CD4-positive, alpha-beta T cell treated with Interleukin-6 at 100 ng/mL for 8 hours (primary cell): ENCODE data around the gene JMY.

ENCODE experiments used
- DNase-seq: peaks from one replicate; pipeline ENCODE4 v3.0.0-alpha.2; 2020; ENCODE audit warnings: mixed read lengths, low spot score

Gene JMY

DNA sequence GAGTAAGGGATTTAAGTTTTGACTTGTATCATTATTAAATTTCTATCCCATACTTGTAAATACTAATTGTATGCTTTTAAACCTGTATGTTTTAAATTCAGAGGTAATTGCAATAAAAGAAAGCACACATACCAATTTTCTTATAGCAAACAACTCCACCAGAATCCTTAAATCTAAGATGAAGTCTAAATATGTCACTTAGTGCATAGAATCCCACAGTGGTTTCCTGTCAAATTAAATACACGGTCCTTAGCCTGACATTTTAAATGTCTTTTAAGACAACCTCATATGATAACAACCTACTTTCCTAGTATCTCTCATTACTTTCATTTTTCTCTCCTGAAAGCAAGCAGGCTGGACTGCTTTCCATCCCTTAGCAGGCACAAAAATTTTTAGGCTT lies 52.0 kb downstream of the JMY start:
- no peak for DNase-seq

- DNase-seq, result no peak
Measured at GRCh38 chr5:79295029-79295428, 59.1 kb downstream of the JMY start.

- no peak for DNase-seq
Measured at GRCh38 chr5:79297661-79298060, 61.7 kb downstream of the JMY start.

DNA sequence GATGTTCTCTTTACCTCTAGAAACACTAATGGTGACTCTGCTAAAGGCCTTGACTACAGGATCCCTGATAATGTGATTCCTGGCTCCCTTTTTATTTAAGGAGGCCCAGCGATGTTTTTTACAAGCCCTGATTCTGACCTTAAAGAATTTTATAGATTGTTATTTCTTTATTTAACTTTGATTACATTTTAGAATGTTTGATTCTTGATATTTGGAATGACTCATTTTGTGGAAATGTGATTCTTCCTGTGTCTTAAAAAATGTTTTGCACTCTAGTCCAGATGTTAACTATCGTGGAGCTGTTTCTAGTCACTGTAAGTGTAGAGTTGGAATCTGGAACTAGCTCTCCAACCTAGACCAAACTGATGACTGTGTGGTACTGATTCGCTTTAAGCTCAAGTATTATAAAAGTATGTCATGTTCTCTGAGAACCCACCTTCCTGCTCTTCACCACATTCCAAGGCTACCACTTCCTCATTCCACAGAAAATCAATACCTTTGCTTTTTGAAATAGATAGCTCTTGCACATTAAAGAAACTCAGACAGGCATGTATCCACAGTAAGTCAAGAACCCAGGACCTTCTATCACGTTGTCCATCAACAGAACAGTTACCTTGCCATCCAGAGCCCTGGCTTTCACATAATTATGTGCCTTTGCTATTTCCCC lies 65.2 kb downstream of the JMY start:
- DNase-seq, result no peak

- no peak for DNase-seq
Measured at GRCh38 chr5:79302454-79302853, 66.5 kb downstream of the JMY start.

- no peak for DNase-seq
Measured at GRCh38 chr5:79305706-79306105, 69.8 kb downstream of the JMY start.

GRCh38 chr5:79318935-79319614 lies 83.1 kb downstream of the JMY start:
- DNase-seq, result no peak

DNA sequence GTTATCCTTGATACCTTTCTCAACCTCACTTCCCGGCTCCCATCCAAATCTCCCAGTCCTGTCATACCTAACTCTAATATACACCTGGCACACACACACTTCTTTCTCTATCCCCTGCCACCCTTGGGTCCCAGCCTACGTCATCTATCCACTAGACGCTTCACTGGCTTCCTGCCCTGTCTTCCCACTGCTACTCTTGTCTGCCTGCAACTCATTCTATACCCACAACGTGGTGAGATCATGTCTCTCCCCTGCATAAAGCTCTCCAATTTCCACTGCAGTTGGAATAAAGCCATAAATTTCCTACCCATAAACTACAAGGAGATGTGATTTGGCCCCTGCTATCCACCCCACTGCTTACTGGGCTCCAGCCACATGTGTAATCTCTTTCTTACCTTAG lies 93.5 kb downstream of the JMY start:
- DNase-seq, result no peak

GRCh38 chr5:79330071-79330470 lies 94.1 kb downstream of the JMY start:
- no peak for DNase-seq

DNA sequence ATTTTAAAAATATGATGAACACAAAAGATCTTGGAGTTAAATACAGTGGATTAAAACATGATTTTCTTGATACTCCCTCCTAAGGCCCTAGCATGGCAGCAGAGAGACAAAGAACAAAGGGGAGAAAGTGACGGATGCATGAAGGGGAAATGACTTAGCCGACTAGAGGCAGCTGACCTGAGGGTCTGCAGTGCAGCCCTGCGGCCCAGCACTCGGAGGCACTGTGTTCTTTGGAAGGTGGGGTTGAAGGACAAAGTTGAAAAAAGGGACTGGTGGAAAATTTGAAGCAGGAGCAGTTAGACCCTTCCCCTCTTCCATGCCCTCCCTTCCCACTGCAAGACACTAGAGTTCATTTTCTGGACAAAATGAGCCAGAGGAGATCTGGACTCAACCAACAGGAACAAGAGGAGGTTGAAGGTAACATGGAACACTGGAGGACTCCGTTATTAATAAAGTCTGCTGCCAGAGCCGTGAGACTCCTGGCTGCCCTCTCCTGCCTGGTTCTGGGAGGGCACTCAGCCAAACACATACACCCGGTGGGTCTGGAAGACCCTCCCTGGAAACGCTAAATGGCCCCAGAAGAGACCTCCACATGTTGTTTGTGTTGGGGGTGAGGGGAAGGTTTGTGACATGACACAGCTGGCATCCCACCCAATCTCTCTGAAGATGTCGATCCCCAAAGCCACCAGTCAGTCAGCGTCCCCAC lies 98.1 kb downstream of the JMY start:
- DNase-seq, result no peak

GRCh38 chr5:79346420-79346824 lies 110.5 kb downstream of the JMY start:
- DNase-seq, result no peak

DNA sequence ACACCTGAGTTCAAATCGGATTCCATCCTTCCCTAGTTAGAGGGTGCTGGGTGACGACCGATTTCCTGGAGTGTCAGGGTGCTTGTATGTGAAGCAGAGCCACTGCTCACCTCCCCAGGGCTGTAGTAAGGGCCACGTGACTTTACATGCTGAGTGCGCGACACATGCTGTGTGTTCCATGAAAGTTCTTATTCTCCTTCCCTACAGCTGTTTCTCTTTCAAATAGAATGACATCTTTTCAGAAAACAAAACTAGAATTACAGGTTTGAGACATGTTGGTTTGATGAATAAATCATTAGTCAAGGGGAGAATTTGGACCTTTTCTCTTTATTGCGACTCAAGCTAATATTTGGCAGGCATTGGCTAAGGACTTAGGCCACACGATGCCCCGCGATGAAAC lies 113.1 kb downstream of the JMY start:
- no peak for DNase-seq

DNA sequence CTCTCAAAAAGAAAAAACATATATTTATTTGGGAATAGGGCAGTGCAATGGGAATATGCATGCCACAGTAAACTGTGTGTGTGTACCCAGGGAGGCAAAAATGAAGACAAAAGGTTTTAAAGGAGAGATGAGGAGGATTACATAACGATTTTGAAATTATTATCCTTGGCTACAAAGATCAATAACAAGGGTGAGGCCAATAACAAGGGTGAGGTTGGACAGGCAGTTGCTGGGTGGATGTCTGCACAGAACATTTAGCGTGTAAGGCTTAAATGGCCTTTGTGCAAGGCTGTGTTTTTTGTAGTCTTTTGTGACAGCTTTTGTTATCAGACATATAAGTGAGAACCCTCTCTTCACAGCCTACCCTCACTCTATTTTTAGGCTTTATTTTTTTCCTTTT lies 114.0 kb downstream of the JMY start:
- DNase-seq, result no peak

- no peak for DNase-seq
Measured at GRCh38 chr5:79357398-79357797, 121.5 kb downstream of the JMY start.
